Neuronal stem cell (in vitro differentiated cells): Measurements from ENCODE around the gene DLG2.

Experiments used
- DNase-seq: peaks from one replicate; pipeline ENCODE4 v3.0.0-alpha.2; 2013; ENCODE audit warnings: low spot score
- H2AFZ ChIP-seq: one replicate; pipeline ENCODE4 v1.6.1; 2013; ENCODE audit warnings: mild to moderate bottlenecking, low read length, inconsistent platforms
- H2AK5ac ChIP-seq: 2 replicates; pipeline ENCODE4 v1.6.1; 2013; ENCODE audit warnings: low read depth, mild to moderate bottlenecking, inconsistent platforms, low read length, moderate library complexity, mixed read lengths
- H2BK120ac ChIP-seq: 2 replicates; pipeline ENCODE4 v1.6.1; 2013; ENCODE audit warnings: low read depth, mild to moderate bottlenecking, inconsistent platforms, low read length, moderate library complexity, mixed read lengths
- H2BK12ac ChIP-seq: one replicate; pipeline ENCODE4 v1.6.1; 2013; ENCODE audit warnings: low read length, inconsistent platforms
- H2BK15ac ChIP-seq: 2 replicates; pipeline ENCODE4 v1.6.1; 2013; ENCODE audit warnings: mild to moderate bottlenecking, low read length, inconsistent platforms, mixed read lengths
- H2BK5ac ChIP-seq: one replicate; pipeline ENCODE4 v1.6.1; 2013; ENCODE audit warnings: inconsistent platforms, mild to moderate bottlenecking, low read length, moderate library complexity
- H3K14ac ChIP-seq: one replicate; pipeline ENCODE4 v1.6.1; 2013; ENCODE audit warnings: low read length, inconsistent platforms
- H3K18ac ChIP-seq: 2 replicates; pipeline ENCODE4 v1.6.1; 2013; ENCODE audit warnings: low read length, inconsistent platforms
- H3K23ac ChIP-seq: 2 replicates; pipeline ENCODE4 v1.6.1; 2013; ENCODE audit warnings: low read depth, mild to moderate bottlenecking, mixed read lengths, low read length, inconsistent platforms; ENCODE audit not compliant: poor library complexity
- H3K27ac ChIP-seq: replicated peaks from 3 replicates; pipeline ENCODE4 v1.5.1; 2013; ENCODE audit warnings: low read length, inconsistent platforms
- H3K27me3 ChIP-seq, 3 experiments: 2 replicates each; pipeline ENCODE4 v1.6.1; 2013; ENCODE audit warnings: low read length in 3 of 3, mild to moderate bottlenecking in 2 of 3, inconsistent platforms in 1 of 3, low read depth in 1 of 3, mixed read lengths in 1 of 3, moderate library complexity in 1 of 3; ENCODE audit not compliant: control insufficient read depth in 3 of 3, insufficient read depth in 3 of 3
- H3K36me3 ChIP-seq, 2 donors: replicated peaks in 1 of 2; 2 replicates each; pipeline ENCODE4 v1.6.1; 2013; ENCODE audit warnings: low read length in 2 of 2; ENCODE audit not compliant: control insufficient read depth in 2 of 2, insufficient read depth in 2 of 2
- H3K4ac ChIP-seq: 2 replicates; pipeline ENCODE4 v1.6.1; 2013; ENCODE audit warnings: inconsistent platforms, mild to moderate bottlenecking, low read length, moderate library complexity
- H3K4me1 ChIP-seq, 2 donors: 1 replicate in 1 of 2; 2 replicates in 1 of 2; pipeline ENCODE4 v1.6.1; 2013; ENCODE audit warnings: low read length in 2 of 2, low read depth in 1 of 2; ENCODE audit not compliant: control insufficient read depth in 2 of 2, insufficient read depth in 1 of 2
- H3K4me2 ChIP-seq: one replicate; pipeline ENCODE4 v1.6.1; 2013; ENCODE audit warnings: mild to moderate bottlenecking, low read length, inconsistent platforms; ENCODE audit not compliant: insufficient read depth, poor library complexity, severe bottlenecking
- H3K4me3 ChIP-seq, 2 donors: 2 replicates each; pipeline ENCODE4 v1.5.1; 2013; ENCODE audit warnings: low read length in 2 of 2, mild to moderate bottlenecking in 2 of 2, inconsistent platforms in 1 of 2, moderate library complexity in 1 of 2
- H3K79me1 ChIP-seq: one replicate; pipeline ENCODE4 v1.6.1; 2013; ENCODE audit warnings: low read depth, mild to moderate bottlenecking, inconsistent platforms, low read length, moderate library complexity
- H3K9ac ChIP-seq: one replicate; pipeline ENCODE4 v1.6.1; 2013; ENCODE audit warnings: mild to moderate bottlenecking, low read depth, low read length, inconsistent platforms; ENCODE audit not compliant: poor library complexity
- H3K9me3 ChIP-seq, 2 donors: replicated peaks in 1 of 2; 2 replicates each; pipeline versions ENCODE3 to v1.6.1; 2013; ENCODE audit warnings: low read length in 2 of 2, mild to moderate bottlenecking in 2 of 2, inconsistent platforms in 1 of 2, low read depth in 1 of 2, mixed read lengths in 1 of 2, moderate library complexity in 1 of 2; ENCODE audit not compliant: control insufficient read depth in 2 of 2, insufficient read depth in 1 of 2
- H4K8ac ChIP-seq: one replicate; pipeline ENCODE4 v1.6.1; 2013; ENCODE audit warnings: low read depth, mild to moderate bottlenecking, inconsistent platforms, low read length, moderate library complexity
- H4K91ac ChIP-seq: one replicate; pipeline ENCODE4 v1.6.1; 2013; ENCODE audit warnings: low read length, low read depth, mild to moderate bottlenecking, inconsistent platforms; ENCODE audit not compliant: poor library complexity
- WGBS, 2 donors: extraction: QIAGEN DNeasy Blood & Tissue Kit; methylation state at CpG; one replicate each; pipeline ENCODE4 v1.1.7; 2013; ENCODE audit warnings: missing lambda C conversion rate in 2 of 2, mixed read lengths in 1 of 2; ENCODE audit not compliant: insufficient read length in 2 of 2, insufficient replicate concordance in 1 of 2; ENCODE audit errors: extremely low coverage in 2 of 2; 5-methylcytosine and 5-hydroxymethylcytosine counted together

DLG2 gene

GRCh38 chr11:83685730-83686129, 1941.4 kb downstream of the DLG2 start:
- peaks cover 14 to 18% of the 10 kb centered on the region in 2 donors for H3K4me1 ChIP-seq
- H2BK120ac ChIP-seq = no peak overlapping the region
- no peak overlapping the region for H3K9ac ChIP-seq
- no peak overlapping the region for H3K4ac ChIP-seq
- no peaks in the 10 kb centered on the region for H3K27me3 ChIP-seq
- H2AK5ac ChIP-seq = no peak overlapping the region
- no peak overlapping the region for H3K4me3 ChIP-seq
- H2BK12ac ChIP-seq = no peak overlapping the region
- no peak overlapping the region for H4K8ac ChIP-seq
- no peak overlapping the region for H2BK5ac ChIP-seq
- H4K91ac ChIP-seq = no peak overlapping the region
- H2AFZ ChIP-seq = peak overlapping the region; percentile 24
- no peak overlapping the region for H3K14ac ChIP-seq
- no peak overlapping the region for H2BK15ac ChIP-seq
- no peak overlapping the region for H3K23ac ChIP-seq
- H3K36me3 ChIP-seq = no peaks in the 10 kb centered on the region
- H3K9me3 ChIP-seq = no peaks in the 10 kb centered on the region
- no peak overlapping the region for H3K27ac ChIP-seq
- no peak overlapping the region for H3K4me2 ChIP-seq
- H3K79me1 ChIP-seq = no peaks in the 10 kb centered on the region
- DNase-seq = no peak
- H3K18ac ChIP-seq = no peak overlapping the region
- no CpG with 5 or more reads among the region's 2 CpGs for WGBS, 2 donors

- no peaks in the 10 kb centered on the region for H3K79me1 ChIP-seq
- no peak overlapping the region for H2BK15ac ChIP-seq
- H3K9me3 ChIP-seq = no peaks in the 10 kb centered on the region
- no peak overlapping the region for H3K9ac ChIP-seq
- H3K23ac ChIP-seq = no peak overlapping the region
- H3K14ac ChIP-seq = no peak overlapping the region
- H2BK12ac ChIP-seq = no peak overlapping the region
- H2AFZ ChIP-seq = no peak overlapping the region
- peaks cover 20 to 21% of the 10 kb centered on the region in 2 donors for H3K4me1 ChIP-seq
- no peak overlapping the region for H3K18ac ChIP-seq
- H3K36me3 ChIP-seq = no peaks in the 10 kb centered on the region
- H3K4me3 ChIP-seq = no peak overlapping the region
- H3K4me2 ChIP-seq = no peak overlapping the region
- H2AK5ac ChIP-seq = no peak overlapping the region
- no CpG with 5 or more reads among the region's 4 CpGs for WGBS, 2 donors
- H3K27ac ChIP-seq = no peak overlapping the region
- no peak overlapping the region for H4K91ac ChIP-seq
- H2BK5ac ChIP-seq = no peak overlapping the region
- no peak overlapping the region for H3K4ac ChIP-seq
- DNase-seq = no peak
- H3K27me3 ChIP-seq = no peaks in the 10 kb centered on the region
- no peak overlapping the region for H4K8ac ChIP-seq
- no peak overlapping the region for H2BK120ac ChIP-seq
Observed at GRCh38 chr11:83684071-83684470, 1943.1 kb downstream of the DLG2 start.

- Histone ChIP-seq H2BK5ac (no peak overlapping the region), H3K14ac (no peak overlapping the region), H4K91ac (no peak overlapping the region), H3K4me3 (no peak overlapping the region), H2AK5ac (no peak overlapping the region), H3K27me3 (no peaks in the 10 kb centered on the region), H3K36me3 (no peaks in the 10 kb centered on the region), H2BK120ac (no peak overlapping the region), H4K8ac (no peak overlapping the region), H3K4me2 (no peak overlapping the region), H3K18ac (no peak overlapping the region), H2AFZ (no peak overlapping the region), H3K9me3 (no peaks in the 10 kb centered on the region), H3K79me1 (no peaks in the 10 kb centered on the region), H3K4ac (no peak overlapping the region), H2BK12ac (no peak overlapping the region), H3K27ac (no peak overlapping the region), H2BK15ac (no peak overlapping the region), H3K23ac (no peak overlapping the region), H3K4me1 (peaks cover 14 to 20% of the 10 kb centered on the region in 2 donors), H3K9ac (no peak overlapping the region)
- no CpG with 5 or more reads among the region's 1 CpG for WGBS, 2 donors
- no peak for DNase-seq
Observed at GRCh38 chr11:83682611-83682973, 1944.6 kb downstream of the DLG2 start.

GRCh38 chr11:83681906-83682610, 1945.1 kb downstream of the DLG2 start:
- Histone ChIP-seq H2AK5ac (no peak overlapping the region), H3K4ac (no peak overlapping the region), H3K9ac (no peak overlapping the region), H3K9me3 (no peaks in the 10 kb centered on the region), H3K4me2 (no peak overlapping the region), H4K8ac (no peak overlapping the region), H3K27me3 (no peaks in the 10 kb centered on the region), H3K14ac (no peak overlapping the region), H3K23ac (no peak overlapping the region), H2AFZ (peak overlapping the region; percentile 73), H3K36me3 (no peaks in the 10 kb centered on the region), H2BK120ac (no peak overlapping the region), H3K4me1 (peaks cover 14 to 20% of the 10 kb centered on the region in 2 donors), H2BK5ac (no peak overlapping the region), H3K27ac (peak overlapping the region; percentile 10), H3K4me3 (no peak overlapping the region), H4K91ac (no peak overlapping the region), H2BK15ac (no peak overlapping the region), H3K79me1 (no peaks in the 10 kb centered on the region), H2BK12ac (no peak overlapping the region), H3K18ac (no peak overlapping the region)
- WGBS, 2 donors = no CpG with 5 or more reads among the region's 10 CpGs
- no peak for DNase-seq
